Activated CD4-positive, alpha-beta T cell treated with anti-CD3 and anti-CD28 coated beads, Interleukin-2, amount 10 ng/mL, durations not matched to agents 24 days and 14 days (primary cell): ENCODE measurements around the gene SLCO4C1. TPM values are rescaled to one million over a fixed set of nuclear protein-coding genes. Genes with fewer than 3 reads are reported as not detected.
A peak's percentile ranks its signal among the peaks of the same experiment; 100 is the strongest.

ENCODE experiments used
- DNase-seq: peaks from one replicate; pipeline ENCODE4 v3.0.0; 2022
- H3K27ac Mint-ChIP-seq: one replicate; pipeline ENCODE4 v1.8.0; 2022; ENCODE audit warnings: mild to moderate bottlenecking, mixed read lengths
- H3K27me3 Mint-ChIP-seq: one replicate; pipeline ENCODE4 v1.8.0; 2022; ENCODE audit warnings: mixed read lengths
- H3K36me3 Mint-ChIP-seq: one replicate; pipeline ENCODE4 v1.8.0; 2022; ENCODE audit warnings: low read depth, mild to moderate bottlenecking, mixed read lengths
- H3K4me1 Mint-ChIP-seq: one replicate; pipeline ENCODE4 v1.8.0; 2021; ENCODE audit warnings: mixed read lengths
- H3K4me3 Mint-ChIP-seq: one replicate; pipeline ENCODE4 v1.8.0; 2022; ENCODE audit warnings: mild to moderate bottlenecking, moderate library complexity, mixed read lengths
- H3K9me3 Mint-ChIP-seq: one replicate; pipeline ENCODE4 v1.8.0; 2021; ENCODE audit warnings: mixed read lengths
- intact Hi-C: fragments of 100-400 bp; cut with micrococcal nuclease; formaldehyde crosslinking; loops from one replicate; pipeline ENCODE4 v1.15.1; 2023
- total RNA-seq: library from RNA; stranded (reverse); gene quantifications from 2 replicates; pipeline ENCODE4 v1.2.3, GENCODE V29; 2022

SLCO4C1 gene
- total RNA-seq, 1 donor from 2014 or later = 0.28 TPM

GRCh38 chr5:102229685-102230084, 66.4 kb downstream of the SLCO4C1 start:
- no peak overlapping the region for H3K4me3 Mint-ChIP-seq
- H3K27me3 Mint-ChIP-seq = peaks cover 4% of the 10 kb centered on the region
- intact Hi-C loops = no loop called here
- H3K4me1 Mint-ChIP-seq = peaks cover 12% of the 10 kb centered on the region
- H3K27ac Mint-ChIP-seq = peak overlapping the region; percentile 36
- H3K36me3 Mint-ChIP-seq = no peaks in the 10 kb centered on the region
- no peak for DNase-seq
- peaks cover 6% of the 10 kb centered on the region for H3K9me3 Mint-ChIP-seq

DNA sequence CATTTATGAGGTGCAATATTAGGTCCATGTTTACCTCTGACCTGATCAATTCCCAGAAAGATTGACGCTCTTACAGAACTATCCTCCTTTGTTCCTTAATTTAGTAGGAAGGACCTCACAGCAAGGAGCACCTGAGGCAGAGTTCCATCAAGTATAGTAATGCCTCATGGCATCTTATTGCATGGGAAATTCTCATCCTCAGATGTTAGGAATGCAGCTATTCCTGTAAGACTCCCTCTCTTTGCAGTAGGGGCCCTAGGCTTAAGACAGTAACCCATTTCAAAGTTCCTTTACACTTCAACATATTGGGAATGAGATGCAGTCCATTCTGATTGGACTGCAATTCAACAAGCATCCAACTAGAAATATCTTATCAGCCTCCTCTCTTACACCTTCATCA, 69.8 kb downstream of the SLCO4C1 start:
- Mint-ChIP-seq H3K36me3 (no peaks in the 10 kb centered on the region), H3K27me3 (peaks cover 7% of the 10 kb centered on the region), H3K27ac (no peak overlapping the region), H3K4me3 (no peak overlapping the region), H3K9me3 (peaks cover 6% of the 10 kb centered on the region), H3K4me1 (peaks cover 7% of the 10 kb centered on the region)
- intact Hi-C loops = no loop called here
- DNase-seq = no peak

DNA sequence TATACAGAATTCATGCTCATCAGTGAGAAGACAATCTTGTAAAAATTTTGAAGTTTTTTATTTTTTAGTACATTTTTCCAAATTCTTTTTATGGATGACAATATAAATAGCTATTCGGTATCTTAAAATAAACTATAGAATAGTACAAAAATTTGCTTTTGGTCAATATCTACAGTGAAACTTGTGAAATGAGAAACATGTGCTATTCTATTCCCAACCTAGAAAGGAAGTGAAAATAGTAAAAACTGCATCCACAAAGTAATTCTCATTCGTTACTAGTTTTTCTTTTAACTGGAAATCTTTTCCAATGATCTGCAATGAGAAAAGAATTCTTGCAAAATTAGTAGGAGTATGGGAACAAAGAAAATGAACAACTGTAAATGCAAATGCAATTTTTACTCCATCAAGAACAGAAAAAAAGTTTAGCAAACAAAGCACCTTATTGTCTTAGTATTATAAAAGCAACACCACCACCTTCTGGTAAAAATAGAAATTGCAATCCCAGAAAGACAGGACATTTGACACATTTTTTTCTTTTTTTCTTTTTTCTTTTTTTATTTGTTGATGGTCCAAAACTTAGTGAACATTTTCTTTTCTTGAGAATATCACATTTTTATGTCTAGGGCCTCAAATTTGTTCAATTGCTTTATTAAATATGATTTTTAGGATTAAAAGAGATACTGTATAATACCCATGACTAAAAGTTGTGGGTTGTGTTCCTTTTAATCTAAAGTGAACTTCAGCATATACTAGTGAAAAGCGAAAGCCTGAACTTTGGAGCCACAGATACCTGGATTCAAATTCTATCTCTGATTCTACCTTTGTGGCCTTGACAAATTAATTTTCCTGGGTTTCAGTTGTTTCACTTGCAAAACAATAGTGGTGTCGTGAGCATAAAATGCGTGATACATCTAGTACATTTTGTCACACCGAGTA, 72.3 kb downstream of the SLCO4C1 start:
- no peak overlapping the region for H3K4me3 Mint-ChIP-seq
- H3K27ac Mint-ChIP-seq = no peak overlapping the region
- H3K36me3 Mint-ChIP-seq = no peaks in the 10 kb centered on the region
- no peak for DNase-seq
- intact Hi-C loops = no loop called here
- H3K4me1 Mint-ChIP-seq = no peaks in the 10 kb centered on the region
- no peaks in the 10 kb centered on the region for H3K9me3 Mint-ChIP-seq
- peaks cover 9% of the 10 kb centered on the region for H3K27me3 Mint-ChIP-seq

GRCh38 chr5:102222772-102223171, 73.3 kb downstream of the SLCO4C1 start:
- Mint-ChIP-seq H3K27ac (no peak overlapping the region), H3K27me3 (peaks cover 5% of the 10 kb centered on the region), H3K9me3 (no peaks in the 10 kb centered on the region), H3K4me1 (no peaks in the 10 kb centered on the region), H3K4me3 (no peak overlapping the region), H3K36me3 (no peaks in the 10 kb centered on the region)
- no peak for DNase-seq
- intact Hi-C loops = no loop called here

DNA sequence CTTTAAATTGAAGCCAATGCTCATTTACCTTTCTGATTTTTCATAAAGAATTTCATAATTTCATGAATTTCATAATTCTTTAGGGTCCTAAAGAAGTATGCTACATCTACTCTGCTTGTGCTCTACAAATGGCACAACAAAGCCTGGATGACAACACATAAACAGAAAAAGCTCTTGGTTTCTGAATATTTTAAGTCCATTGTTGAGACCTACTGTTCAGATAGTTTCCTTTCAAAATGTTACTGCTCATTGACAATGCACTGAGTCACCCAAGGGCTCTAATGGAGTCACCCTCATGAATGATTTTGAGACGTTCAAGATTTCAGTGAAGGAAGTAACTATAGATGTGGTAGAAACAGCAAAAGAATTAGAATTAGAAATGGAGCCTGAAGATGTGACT, 74.1 kb downstream of the SLCO4C1 start:
- peaks cover 4% of the 10 kb centered on the region for H3K27me3 Mint-ChIP-seq
- H3K4me3 Mint-ChIP-seq = no peak overlapping the region
- no peaks in the 10 kb centered on the region for H3K36me3 Mint-ChIP-seq
- no peaks in the 10 kb centered on the region for H3K4me1 Mint-ChIP-seq
- no peak overlapping the region for H3K27ac Mint-ChIP-seq
- no peak for DNase-seq
- intact Hi-C loops = no loop called here
- no peaks in the 10 kb centered on the region for H3K9me3 Mint-ChIP-seq

GRCh38 chr5:102218159-102218558, 77.9 kb downstream of the SLCO4C1 start:
- H3K27ac Mint-ChIP-seq = no peak overlapping the region
- no peaks in the 10 kb centered on the region for H3K9me3 Mint-ChIP-seq
- H3K36me3 Mint-ChIP-seq = no peaks in the 10 kb centered on the region
- DNase-seq = no peak
- H3K4me1 Mint-ChIP-seq = no peaks in the 10 kb centered on the region
- H3K4me3 Mint-ChIP-seq = no peak overlapping the region
- intact Hi-C loops = no loop called here
- peaks cover 4% of the 10 kb centered on the region for H3K27me3 Mint-ChIP-seq

- Mint-ChIP-seq H3K27me3 (peaks cover 2% of the 10 kb centered on the region), H3K27ac (no peak overlapping the region), H3K36me3 (no peaks in the 10 kb centered on the region), H3K4me3 (no peak overlapping the region), H3K9me3 (no peaks in the 10 kb centered on the region), H3K4me1 (no peaks in the 10 kb centered on the region)
- intact Hi-C loops = no loop called here
- no peak for DNase-seq
Observed at GRCh38 chr5:102216678-102217077, 79.4 kb downstream of the SLCO4C1 start.

DNA sequence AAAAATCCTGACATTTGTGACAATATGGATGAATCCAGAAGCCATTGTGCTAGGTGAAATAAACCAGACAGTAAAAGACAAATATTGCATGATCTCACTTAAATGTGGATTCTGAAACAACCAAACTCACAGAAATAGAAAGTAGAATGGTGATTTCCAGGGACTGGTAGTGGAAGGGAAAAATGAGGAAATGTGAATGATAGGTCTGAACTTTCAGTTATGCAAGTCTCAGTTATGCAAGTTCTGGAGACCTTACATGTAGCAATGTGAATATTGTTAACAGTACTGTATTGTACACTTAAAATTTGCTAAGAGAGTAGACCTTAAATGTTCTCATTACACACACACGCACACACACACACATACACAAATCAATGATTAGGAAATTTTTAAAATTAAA, 84.9 kb downstream of the SLCO4C1 start:
- no peak overlapping the region for H3K27ac Mint-ChIP-seq
- H3K4me1 Mint-ChIP-seq = no peaks in the 10 kb centered on the region
- H3K4me3 Mint-ChIP-seq = no peak overlapping the region
- no peaks in the 10 kb centered on the region for H3K27me3 Mint-ChIP-seq
- intact Hi-C loops = no loop called here
- DNase-seq = no peak
- H3K9me3 Mint-ChIP-seq = no peaks in the 10 kb centered on the region
- H3K36me3 Mint-ChIP-seq = no peaks in the 10 kb centered on the region

- Mint-ChIP-seq H3K4me3 (no peak overlapping the region), H3K27ac (no peak overlapping the region), H3K36me3 (no peaks in the 10 kb centered on the region), H3K9me3 (no peaks in the 10 kb centered on the region), H3K27me3 (no peaks in the 10 kb centered on the region), H3K4me1 (no peaks in the 10 kb centered on the region)
- no peak for DNase-seq
- intact Hi-C loops = no loop called here
Observed at GRCh38 chr5:102200861-102201260, 95.2 kb downstream of the SLCO4C1 start.

GRCh38 chr5:102196481-102196880, 99.6 kb downstream of the SLCO4C1 start:
- Mint-ChIP-seq H3K36me3 (no peaks in the 10 kb centered on the region), H3K27me3 (no peaks in the 10 kb centered on the region), H3K27ac (no peak overlapping the region), H3K4me1 (no peaks in the 10 kb centered on the region), H3K4me3 (no peak overlapping the region), H3K9me3 (no peaks in the 10 kb centered on the region)
- intact Hi-C loops = no loop called here
- DNase-seq = no peak

Other genes with a start within 250 kb of the SLCO4C1 start
- not detected in 2 replicates for gene SLCO6A1, start 202.7 kb upstream of the SLCO4C1 start, total RNA-seq